Loucy (cell line): ENCODE measurements around the gene SCART1.

Experiments
- CTCF ChIP-seq: fragments of 200-600 bp; sonication (generic); conservative IDR thresholded peaks from 2 replicates; pipeline ENCODE4 v1.5.1; 2014; ENCODE audit warnings: mild to moderate bottlenecking, antibody characterized with exemption, low read length
- EZH2phosphoT487 ChIP-seq: fragments of 200-600 bp; IDR thresholded peaks from 2 replicates; pipeline ENCODE4 v1.6.1; 2018; ENCODE audit warnings: antibody characterized with exemption, mild to moderate bottlenecking, moderate library complexity, borderline replicate concordance

- TF ChIP-seq CTCF (no peak), EZH2phosphoT487 (no peak)
Measured at GRCh38 chr10:133516057-133516456, 62.3 kb downstream of the SCART1 start.
